Measurements from ENCODE around the gene LRRC75A. TPM values are rescaled to one million over a fixed set of nuclear protein-coding genes. Genes with fewer than 3 reads are reported as not detected.

LRRC75A gene
- total and polyA plus RNA-seq, 7 donors, result 2.2 to 40.5 (median 5.7) TPM

DNA sequence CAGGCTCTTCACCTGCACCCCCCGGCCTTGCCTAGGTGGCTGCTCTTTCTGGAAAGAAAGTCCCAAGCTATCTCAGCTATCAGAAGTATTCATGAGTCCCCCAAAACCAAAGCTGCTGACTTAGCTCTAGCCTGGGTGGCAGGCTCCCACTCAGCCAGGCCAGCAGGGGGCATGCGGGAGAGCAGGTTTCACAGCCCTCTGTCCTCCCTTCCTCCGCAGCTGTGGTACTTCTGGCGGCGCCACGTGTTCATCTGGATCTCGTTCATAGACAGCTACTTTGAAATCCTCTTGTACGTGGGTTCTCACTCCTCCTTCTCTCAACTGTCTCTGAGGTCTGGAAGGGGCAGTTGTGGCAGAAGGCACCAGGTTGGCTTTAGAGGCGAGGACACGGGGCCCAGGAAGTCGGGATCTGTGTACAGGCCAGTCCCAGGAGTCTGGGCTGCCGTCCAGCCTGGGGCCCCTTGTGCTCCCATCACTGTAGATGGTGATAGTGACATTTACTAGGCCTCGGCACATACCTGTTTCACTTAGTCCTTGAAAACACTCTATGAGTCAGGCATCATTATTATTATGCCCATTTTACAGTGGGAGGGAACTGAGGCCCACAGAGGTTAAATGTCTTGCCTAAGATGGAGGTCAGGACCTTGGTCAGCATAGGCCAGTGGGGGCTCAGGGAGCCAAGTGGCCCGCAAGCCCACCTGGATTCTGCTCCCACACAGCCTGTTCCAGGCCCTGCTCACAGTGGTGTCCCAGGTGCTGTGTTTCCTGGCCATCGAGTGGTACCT is 63.7 kb downstream of the LRRC75A start:
- TF ChIP-seq, protein P1, sequence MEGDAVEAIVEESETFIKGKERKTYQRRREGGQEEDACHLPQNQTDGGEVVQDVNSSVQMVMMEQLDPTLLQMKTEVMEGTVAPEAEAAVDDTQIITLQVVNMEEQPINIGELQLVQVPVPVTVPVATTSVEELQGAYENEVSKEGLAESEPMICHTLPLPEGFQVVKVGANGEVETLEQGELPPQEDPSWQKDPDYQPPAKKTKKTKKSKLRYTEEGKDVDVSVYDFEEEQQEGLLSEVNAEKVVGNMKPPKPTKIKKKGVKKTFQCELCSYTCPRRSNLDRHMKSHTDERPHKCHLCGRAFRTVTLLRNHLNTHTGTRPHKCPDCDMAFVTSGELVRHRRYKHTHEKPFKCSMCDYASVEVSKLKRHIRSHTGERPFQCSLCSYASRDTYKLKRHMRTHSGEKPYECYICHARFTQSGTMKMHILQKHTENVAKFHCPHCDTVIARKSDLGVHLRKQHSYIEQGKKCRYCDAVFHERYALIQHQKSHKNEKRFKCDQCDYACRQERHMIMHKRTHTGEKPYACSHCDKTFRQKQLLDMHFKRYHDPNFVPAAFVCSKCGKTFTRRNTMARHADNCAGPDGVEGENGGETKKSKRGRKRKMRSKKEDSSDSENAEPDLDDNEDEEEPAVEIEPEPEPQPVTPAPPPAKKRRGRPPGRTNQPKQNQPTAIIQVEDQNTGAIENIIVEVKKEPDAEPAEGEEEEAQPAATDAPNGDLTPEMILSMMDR (IDR thresholded peaks at IDR 0.05), result peak in 3 of 4 experiments; percentile 35 to 50 (median 48)
- TF ChIP-seq EP300 (IDR thresholded peaks at IDR 0.05), result no peak
- no peak for TF ChIP-seq POLR2A (IDR thresholded peaks at IDR 0.05)
- no peak for TF ChIP-seq POLR2AphosphoS5 (IDR thresholded peaks at IDR 0.05)
- H3K27ac ChIP-seq, result no peak overlapping the region
- no peaks in the 10 kb centered on the region for H3K36me3 ChIP-seq
- intact Hi-C loops (cut with DNase I), result no loop called here
- peaks cover 0 to 3% (median 0%) of the 10 kb centered on the region in 4 donors for H3K4me1 ChIP-seq
- H3K9me3 ChIP-seq, result no peaks in the 10 kb centered on the region
- 55 to 69% methylated on average over 15 of the region's 15 CpGs for WGBS, 2 donors
- no peak for DNase-seq
- H3K27me3 ChIP-seq, result no peaks in the 10 kb centered on the region
- no peak overlapping the region for H3K4me3 ChIP-seq

DNA sequence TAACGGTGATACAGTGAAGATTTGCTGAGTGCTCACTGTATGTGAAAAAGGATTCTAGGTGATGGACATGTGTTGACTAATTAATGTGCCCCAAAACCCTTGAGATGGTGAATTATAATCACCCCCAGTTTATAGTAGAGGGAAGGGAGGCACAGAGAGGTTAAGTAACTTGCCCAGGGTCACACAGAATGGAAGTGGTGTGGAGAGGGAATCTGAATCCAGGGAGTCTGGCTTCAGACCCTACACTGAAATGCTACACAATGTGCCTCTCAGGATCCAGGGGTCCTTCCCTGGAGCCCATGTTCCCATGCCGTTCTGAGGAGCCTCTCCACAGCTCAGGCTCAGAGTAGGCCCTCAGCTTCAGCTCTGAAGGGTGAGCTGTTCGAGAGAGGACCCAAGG is 65.0 kb downstream of the LRRC75A start:
- no peak for DNase-seq
- Histone ChIP-seq H3K27ac (no peak overlapping the region), H3K4me3 (no peak overlapping the region), H3K36me3 (no peaks in the 10 kb centered on the region), H3K9me3 (no peaks in the 10 kb centered on the region), H3K27me3 (no peaks in the 10 kb centered on the region), H3K4me1 (peaks cover 0 to 3% (median 0%) of the 10 kb centered on the region in 4 donors)
- TF ChIP-seq POLR2A (IDR thresholded peaks at IDR 0.05) (no peak), POLR2AphosphoS5 (IDR thresholded peaks at IDR 0.05) (no peak), EP300 (IDR thresholded peaks at IDR 0.05) (no peak)
- TF ChIP-seq, protein P1 (IDR thresholded peaks at IDR 0.05), result no peak
- intact Hi-C loops (cut with DNase I), result no loop called here
- WGBS, 2 donors, result 96% methylated on average over 3 of the region's 3 CpGs

DNA sequence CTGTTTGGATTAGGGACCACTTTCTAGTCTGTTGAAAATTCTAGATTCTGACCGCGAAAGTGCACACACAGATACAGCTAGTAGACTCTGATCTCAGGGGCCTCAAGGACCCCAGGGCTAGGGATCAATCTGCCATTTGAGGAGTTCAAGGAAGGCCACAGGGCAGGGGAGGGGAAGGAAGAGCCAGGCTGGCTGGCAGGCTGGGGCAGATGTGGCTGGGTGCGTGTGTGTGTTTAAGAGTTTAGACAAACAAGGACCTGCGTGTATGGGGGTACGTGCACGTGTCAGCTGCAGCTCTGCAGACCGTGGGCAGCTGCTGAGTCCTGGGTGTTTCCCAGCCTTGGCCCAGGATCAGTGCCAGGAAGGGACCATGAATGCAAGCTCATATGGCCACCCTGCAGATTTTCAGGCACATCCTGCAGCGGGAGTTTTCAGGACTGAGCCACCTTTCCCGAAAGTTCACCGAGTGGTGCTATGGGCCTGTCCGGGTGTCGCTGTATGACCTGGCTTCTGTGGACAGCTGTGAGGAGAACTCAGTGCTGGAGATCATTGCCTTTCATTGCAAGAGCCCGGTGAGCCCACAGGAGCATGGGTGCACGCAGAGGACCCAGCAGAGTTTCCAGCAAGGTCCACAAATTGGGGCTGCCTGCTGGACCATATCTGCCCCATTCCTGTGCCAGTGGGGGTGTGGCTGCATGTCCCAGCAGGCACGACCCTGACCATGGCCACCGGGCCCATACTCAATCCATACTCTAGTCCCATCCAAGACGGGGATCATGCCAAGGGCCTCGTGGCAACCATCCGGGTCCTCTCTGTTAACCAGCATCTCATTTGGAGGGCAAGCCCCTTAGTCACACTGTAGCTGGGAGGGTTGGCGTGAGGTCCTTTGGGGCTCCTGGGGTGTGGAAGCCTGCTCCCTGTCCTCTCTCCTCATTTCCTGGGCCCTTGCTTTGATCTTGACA is 66.0 kb downstream of the LRRC75A start:
- no peaks in the 10 kb centered on the region for H3K36me3 ChIP-seq
- TF ChIP-seq EP300 (IDR thresholded peaks at IDR 0.05) (no peak), POLR2A (IDR thresholded peaks at IDR 0.05) (no peak), POLR2AphosphoS5 (IDR thresholded peaks at IDR 0.05) (no peak)
- TF ChIP-seq, protein P1 (IDR thresholded peaks at IDR 0.05), result no peak
- no peak overlapping the region for H3K4me3 ChIP-seq
- intact Hi-C loops (cut with DNase I), result no loop called here
- H3K27me3 ChIP-seq, result no peaks in the 10 kb centered on the region
- WGBS, 2 donors, result 63 to 82% methylated on average over 20 of the region's 20 CpGs
- H3K4me1 ChIP-seq, result peaks cover 0 to 3% (median 0%) of the 10 kb centered on the region in 4 donors
- no peak overlapping the region for H3K27ac ChIP-seq
- DNase-seq, result no peak
- H3K9me3 ChIP-seq, result no peaks in the 10 kb centered on the region

DNA sequence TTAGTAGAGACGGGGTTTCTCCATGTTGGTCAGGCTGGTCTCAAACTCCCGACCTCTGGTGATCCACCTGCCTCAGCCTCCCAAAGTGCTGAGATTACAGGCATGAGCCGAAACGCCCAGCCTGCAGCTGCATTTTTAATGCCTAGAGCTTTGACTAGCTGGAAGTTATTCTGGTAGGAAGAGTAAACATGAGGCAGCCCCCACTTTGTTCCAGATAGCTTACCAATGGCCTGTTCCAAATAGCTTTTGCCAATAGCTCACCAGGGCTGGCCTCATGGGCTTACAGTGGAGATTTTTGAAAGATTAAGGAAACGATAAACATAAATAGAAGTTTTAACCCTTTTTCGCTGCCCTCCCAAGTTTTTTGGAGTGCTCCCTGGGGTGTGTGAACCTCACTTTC is 66.8 kb downstream of the LRRC75A start:
- H3K27ac ChIP-seq, result no peak overlapping the region
- WGBS, 2 donors, result 63 to 86% methylated on average over 6 of the region's 6 CpGs
- peaks cover 0 to 3% (median under 1%) of the 10 kb centered on the region in 4 donors for H3K4me1 ChIP-seq
- DNase-seq, result no peak
- intact Hi-C loops (cut with DNase I), result no loop called here
- H3K4me3 ChIP-seq, result no peak overlapping the region
- TF ChIP-seq, protein P1 (IDR thresholded peaks at IDR 0.05), result no peak
- TF ChIP-seq EP300 (IDR thresholded peaks at IDR 0.05) (no peak), POLR2A (IDR thresholded peaks at IDR 0.05) (no peak), POLR2AphosphoS5 (IDR thresholded peaks at IDR 0.05) (no peak)
- no peaks in the 10 kb centered on the region for H3K9me3 ChIP-seq
- no peaks in the 10 kb centered on the region for H3K36me3 ChIP-seq
- H3K27me3 ChIP-seq, result no peaks in the 10 kb centered on the region
